ENCODE measurements around the gene PRSS37. TPM values are rescaled to one million over a fixed set of nuclear protein-coding genes. Genes with fewer than 3 reads are reported as not detected.

The PRSS37 gene
- total and polyA plus RNA-seq, 2 of the 13 experiments (the other 11 are each of a cell fraction or from before 2014, with no cell fraction given), result not detected

GRCh38 chr7:141889321-141889720 is 48.0 kb upstream of the PRSS37 start:
- Histone ChIP-seq H3K4me3 (replicated peaks in 1 of 3; ENCODE audit: insufficient read depth in 1 of 3, low read depth in 2 of 3, low read length in 3 of 3) (no peak overlapping the region), H3K79me2 (ENCODE audit: insufficient read depth, low read length) (no peaks in the 10 kb centered on the region), H3K9me3 (ENCODE audit: low read length) (no peaks in the 10 kb centered on the region), H3K4me1 (ENCODE audit: insufficient read depth, low read length) (no peaks in the 10 kb centered on the region), H3K36me3 (replicated peaks in 1 of 2; ENCODE audit: control insufficient read depth in 1 of 2, insufficient read depth in 2 of 2, low read length in 2 of 2) (no peaks in the 10 kb centered on the region), H3K9ac (ENCODE audit: insufficient read depth, low read depth, low read length) (no peak overlapping the region), H3K4me2 (ENCODE audit: low read depth, low read length) (no peak overlapping the region), H2AFZ (ENCODE audit: low read length) (no peak overlapping the region), H3K27ac (ENCODE audit: extremely low read length, insufficient read depth, low read length) (no peak overlapping the region), H4K20me1 (ENCODE audit: insufficient read depth, low read length) (no peaks in the 10 kb centered on the region), H3K27me3 (ENCODE audit: control insufficient read depth in 1 of 2, insufficient read depth in 2 of 2, low read length in 2 of 2) (no peaks in the 10 kb centered on the region)
- FAIRE-seq (no peak), DNase-seq (ENCODE audit: low spot score) (no peak), ATAC-seq (no peak)
- no TSS peak for BruUV-seq (replicated peaks)
- WGBS (ENCODE audit: low lambda C conversion rate), result 67% methylated on average over 1 of the region's 1 CpG
- ChIA-PET CTCF (ENCODE audit: low intra/inter-chr PET ratio, low total read pairs) (no interaction called here), POLR2A (no interaction called here)
- intact Hi-C loops (cut with micrococcal nuclease; ENCODE audit: unreplicated experiment) (no loop called here), in situ Hi-C loops (cut with HindIII; ENCODE audit: extremely low pct_ligation_motif_present, low pct_unique_long_range_greater_than_20kb) (no loop called here)
- TF ChIP-seq MLX (CRISPR knock-in tag; IDR thresholded peaks at IDR 0.05) (no peak), ZNF431 (CRISPR knock-in tag; IDR thresholded peaks at IDR 0.05; ENCODE audit: borderline replicate concordance, low read depth) (no peak), ZNF263 (CRISPR knock-in tag; IDR thresholded peaks at IDR 0.05) (no peak), MYC (CRISPR knock-in tag; IDR thresholded peaks at IDR 0.05; ENCODE audit: borderline replicate concordance) (no peak), POLR2G (IDR thresholded peaks at IDR 0.05; ENCODE audit: low read depth, low read length) (no peak), NFAT5 (CRISPR knock-in tag; IDR thresholded peaks at IDR 0.05) (no peak), SIN3B (IDR thresholded peaks at IDR 0.05; ENCODE audit: low read length) (no peak), ZC3H4 (CRISPR knock-in tag; IDR thresholded peaks at IDR 0.05; ENCODE audit: borderline replicate concordance) (no peak)
- TF ChIP-seq, protein P1, sequence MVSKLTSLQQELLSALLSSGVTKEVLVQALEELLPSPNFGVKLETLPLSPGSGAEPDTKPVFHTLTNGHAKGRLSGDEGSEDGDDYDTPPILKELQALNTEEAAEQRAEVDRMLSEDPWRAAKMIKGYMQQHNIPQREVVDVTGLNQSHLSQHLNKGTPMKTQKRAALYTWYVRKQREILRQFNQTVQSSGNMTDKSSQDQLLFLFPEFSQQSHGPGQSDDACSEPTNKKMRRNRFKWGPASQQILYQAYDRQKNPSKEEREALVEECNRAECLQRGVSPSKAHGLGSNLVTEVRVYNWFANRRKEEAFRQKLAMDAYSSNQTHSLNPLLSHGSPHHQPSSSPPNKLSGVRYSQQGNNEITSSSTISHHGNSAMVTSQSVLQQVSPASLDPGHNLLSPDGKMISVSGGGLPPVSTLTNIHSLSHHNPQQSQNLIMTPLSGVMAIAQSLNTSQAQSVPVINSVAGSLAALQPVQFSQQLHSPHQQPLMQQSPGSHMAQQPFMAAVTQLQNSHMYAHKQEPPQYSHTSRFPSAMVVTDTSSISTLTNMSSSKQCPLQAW (CRISPR knock-in tag; IDR thresholded peaks at IDR 0.05), result no peak
- TF ChIP-seq, protein P2, sequence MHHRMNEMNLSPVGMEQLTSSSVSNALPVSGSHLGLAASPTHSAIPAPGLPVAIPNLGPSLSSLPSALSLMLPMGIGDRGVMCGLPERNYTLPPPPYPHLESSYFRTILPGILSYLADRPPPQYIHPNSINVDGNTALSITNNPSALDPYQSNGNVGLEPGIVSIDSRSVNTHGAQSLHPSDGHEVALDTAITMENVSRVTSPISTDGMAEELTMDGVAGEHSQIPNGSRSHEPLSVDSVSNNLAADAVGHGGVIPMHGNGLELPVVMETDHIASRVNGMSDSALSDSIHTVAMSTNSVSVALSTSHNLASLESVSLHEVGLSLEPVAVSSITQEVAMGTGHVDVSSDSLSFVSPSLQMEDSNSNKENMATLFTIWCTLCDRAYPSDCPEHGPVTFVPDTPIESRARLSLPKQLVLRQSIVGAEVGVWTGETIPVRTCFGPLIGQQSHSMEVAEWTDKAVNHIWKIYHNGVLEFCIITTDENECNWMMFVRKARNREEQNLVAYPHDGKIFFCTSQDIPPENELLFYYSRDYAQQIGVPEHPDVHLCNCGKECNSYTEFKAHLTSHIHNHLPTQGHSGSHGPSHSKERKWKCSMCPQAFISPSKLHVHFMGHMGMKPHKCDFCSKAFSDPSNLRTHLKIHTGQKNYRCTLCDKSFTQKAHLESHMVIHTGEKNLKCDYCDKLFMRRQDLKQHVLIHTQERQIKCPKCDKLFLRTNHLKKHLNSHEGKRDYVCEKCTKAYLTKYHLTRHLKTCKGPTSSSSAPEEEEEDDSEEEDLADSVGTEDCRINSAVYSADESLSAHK (CRISPR knock-in tag; IDR thresholded peaks at IDR 0.05; ENCODE audit: borderline replicate concordance), result no peak
- TF ChIP-seq, protein P3, sequence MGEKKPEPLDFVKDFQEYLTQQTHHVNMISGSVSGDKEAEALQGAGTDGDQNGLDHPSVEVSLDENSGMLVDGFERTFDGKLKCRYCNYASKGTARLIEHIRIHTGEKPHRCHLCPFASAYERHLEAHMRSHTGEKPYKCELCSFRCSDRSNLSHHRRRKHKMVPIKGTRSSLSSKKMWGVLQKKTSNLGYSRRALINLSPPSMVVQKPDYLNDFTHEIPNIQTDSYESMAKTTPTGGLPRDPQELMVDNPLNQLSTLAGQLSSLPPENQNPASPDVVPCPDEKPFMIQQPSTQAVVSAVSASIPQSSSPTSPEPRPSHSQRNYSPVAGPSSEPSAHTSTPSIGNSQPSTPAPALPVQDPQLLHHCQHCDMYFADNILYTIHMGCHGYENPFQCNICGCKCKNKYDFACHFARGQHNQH (CRISPR knock-in tag; IDR thresholded peaks at IDR 0.05), result no peak
- TF ChIP-seq, protein P4, sequence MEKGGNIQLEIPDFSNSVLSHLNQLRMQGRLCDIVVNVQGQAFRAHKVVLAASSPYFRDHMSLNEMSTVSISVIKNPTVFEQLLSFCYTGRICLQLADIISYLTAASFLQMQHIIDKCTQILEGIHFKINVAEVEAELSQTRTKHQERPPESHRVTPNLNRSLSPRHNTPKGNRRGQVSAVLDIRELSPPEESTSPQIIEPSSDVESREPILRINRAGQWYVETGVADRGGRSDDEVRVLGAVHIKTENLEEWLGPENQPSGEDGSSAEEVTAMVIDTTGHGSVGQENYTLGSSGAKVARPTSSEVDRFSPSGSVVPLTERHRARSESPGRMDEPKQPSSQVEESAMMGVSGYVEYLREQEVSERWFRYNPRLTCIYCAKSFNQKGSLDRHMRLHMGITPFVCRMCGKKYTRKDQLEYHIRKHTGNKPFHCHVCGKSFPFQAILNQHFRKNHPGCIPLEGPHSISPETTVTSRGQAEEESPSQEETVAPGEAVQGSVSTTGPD (CRISPR knock-in tag; IDR thresholded peaks at IDR 0.05), result no peak

Measured in HepG2 (cell line).